RPMI8226 (cell line): ENCODE measurements around the gene ZNF414.
"Not testable (repeated sequence)": the region's sequence is repeated elsewhere in the genome, so short reads cannot be mapped to it uniquely, and the experiment has no call there.

Experiments used
- DNase-seq: peaks from one replicate; pipeline ENCODE4 v3.0.0-alpha.2; 2015

Gene ZNF414

GRCh38 chr19:8517551-8518442, 3.8 kb upstream of the ZNF414 start:
- DNase-seq: no peak

GRCh38 chr19:8515317-8515716, 1.4 kb upstream of the ZNF414 start:
- no peak for DNase-seq

- not testable (repeated sequence) for DNase-seq
Observed at GRCh38 chr19:8514505-8515009, 590 bp upstream of the ZNF414 start.

- no peak for DNase-seq
Observed at GRCh38 chr19:8513036-8513686, 806 bp downstream of the ZNF414 start.

- no peak for DNase-seq
Observed at GRCh38 chr19:8512115-8512967, 1.6 kb downstream of the ZNF414 start.

GRCh38 chr19:8511573-8512101, 2.3 kb downstream of the ZNF414 start:
- no peak for DNase-seq

- no peak for DNase-seq
Observed at GRCh38 chr19:8510589-8511115, 3.3 kb downstream of the ZNF414 start.

- no peak for DNase-seq
Observed at GRCh38 chr19:8506402-8506957, 7.5 kb downstream of the ZNF414 start.

- DNase-seq: peak; percentile 73
Observed at GRCh38 chr19:8505680-8506401, 8.1 kb downstream of the ZNF414 start.

- no peak for DNase-seq
Observed at GRCh38 chr19:8504919-8505318, 9.0 kb downstream of the ZNF414 start.

- no peak for DNase-seq
Observed at GRCh38 chr19:8504171-8504570, 9.8 kb downstream of the ZNF414 start.

- no peak for DNase-seq
Observed at GRCh38 chr19:8503510-8503909, 10.5 kb downstream of the ZNF414 start.

GRCh38 chr19:8501981-8502380, 12.0 kb downstream of the ZNF414 start:
- DNase-seq: no peak

- DNase-seq: no peak
Observed at GRCh38 chr19:8501516-8501915, 12.5 kb downstream of the ZNF414 start.

GRCh38 chr19:8500158-8500557, 13.8 kb downstream of the ZNF414 start:
- DNase-seq: no peak

- no peak for DNase-seq
Observed at GRCh38 chr19:8499048-8499833, 14.7 kb downstream of the ZNF414 start.

GRCh38 chr19:8498295-8498694, 15.7 kb downstream of the ZNF414 start:
- DNase-seq: no peak

- no peak for DNase-seq
Observed at GRCh38 chr19:8494158-8494557, 19.8 kb downstream of the ZNF414 start.

GRCh38 chr19:8491574-8491973, 22.4 kb downstream of the ZNF414 start:
- no peak for DNase-seq

- DNase-seq: no peak
Observed at GRCh38 chr19:8490873-8491272, 23.1 kb downstream of the ZNF414 start.

- no peak for DNase-seq
Observed at GRCh38 chr19:8490395-8490760, 23.6 kb downstream of the ZNF414 start.
